ENCODE results near the gene ITGB4. TPM values are rescaled to one million over a fixed set of nuclear protein-coding genes. Genes with fewer than 3 reads are reported as not detected.

The ITGB4 gene
- total RNA-seq, 1 experiment from 2014 or later: 5.3 TPM

DNA sequence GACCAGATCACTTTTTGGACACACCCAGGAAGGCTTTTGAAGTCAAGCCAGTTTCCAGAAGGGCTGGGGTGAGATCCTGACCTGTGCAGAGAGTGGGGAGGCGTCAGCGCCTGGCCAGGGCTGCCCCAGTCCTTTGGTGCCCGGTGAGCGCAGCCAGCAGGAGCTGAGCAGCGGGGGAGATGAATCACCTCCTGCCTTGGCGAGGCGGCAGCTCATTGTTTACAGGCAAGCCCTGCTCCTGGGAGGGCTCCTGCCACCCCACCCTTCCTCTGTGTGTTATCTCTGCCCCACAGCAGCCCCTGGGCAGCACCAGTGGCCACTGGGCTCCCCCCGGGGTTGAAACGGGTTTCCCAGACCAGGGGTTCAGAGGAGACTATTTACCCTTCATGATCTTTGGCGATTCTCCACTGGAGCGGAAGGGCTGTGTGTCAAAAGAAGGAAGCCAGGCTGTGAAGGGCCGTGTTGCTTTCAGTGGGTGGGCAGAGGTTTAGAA lies 14.1 kb upstream of the ITGB4 start:
- H2AK5ac ChIP-seq (ENCODE audit: insufficient read length, low read length): no peak overlapping the region
- H3K79me1 ChIP-seq (ENCODE audit: insufficient read depth, low read depth, low read length, poor library complexity, severe bottlenecking): no peaks in the 10 kb centered on the region
- no peaks in the 10 kb centered on the region for H3K79me2 ChIP-seq (ENCODE audit: insufficient read depth, low read length)
- no peak overlapping the region for H3K27ac ChIP-seq (ENCODE audit: insufficient read length, low read depth, low read length)
- H3T11ph ChIP-seq (ENCODE audit: low read length): no peak overlapping the region
- H4K8ac ChIP-seq (replicated peaks; ENCODE audit: insufficient read length, low read depth, low read length): no peak overlapping the region
- no peaks in the 10 kb centered on the region for H3K4me1 ChIP-seq (ENCODE audit: insufficient read depth, low read length)
- H2BK12ac ChIP-seq (ENCODE audit: insufficient read length, low read depth, low read length): no peak overlapping the region
- Mint-ChIP-seq H3K4me1 (no peaks in the 10 kb centered on the region), H3K27me3 (ENCODE audit: low read depth) (peaks cover 3% of the 10 kb centered on the region), H3K9me3 (no peaks in the 10 kb centered on the region), H3K4me3 (no peak overlapping the region), H3K36me3 (ENCODE audit: insufficient read depth in 1 of 3, low read depth in 3 of 3) (peaks cover 15 to 65% (median 39%) of the 10 kb centered on the region in 3 experiments), H3K27ac (peak overlapping the region in 2 of 3 experiments; percentile 7 to 30; a peak in 2 of 7 replicates)
- no peak overlapping the region for H4K91ac ChIP-seq (ENCODE audit: insufficient read length, low read depth, low read length)
- H2BK15ac ChIP-seq (ENCODE audit: low read depth, low read length): no peak overlapping the region
- no peak overlapping the region for H2BK120ac ChIP-seq (ENCODE audit: low read depth, low read length, poor library complexity, severe bottlenecking)
- DNase-seq: no peak
- no CpG with 5 or more reads among the region's 12 CpGs for WGBS (ENCODE audit: extremely low coverage, insufficient read length, low lambda C conversion rate)
- no peak overlapping the region for H2BK20ac ChIP-seq (ENCODE audit: low read depth, low read length, poor library complexity, severe bottlenecking)
- no peak overlapping the region for H3K23ac ChIP-seq (ENCODE audit: insufficient read length, low read depth, low read length)
- no peaks in the 10 kb centered on the region for H3K23me2 ChIP-seq (ENCODE audit: insufficient read length, low read depth, low read length, poor library complexity, severe bottlenecking)
- no peaks in the 10 kb centered on the region for H3K9me3 ChIP-seq (ENCODE audit: control insufficient read depth, low read depth, low read length)
- no peak overlapping the region for H3K56ac ChIP-seq (ENCODE audit: insufficient read length, low read depth, low read length)
- H3K14ac ChIP-seq (ENCODE audit: insufficient read depth, low read length): no peak overlapping the region
- no peak overlapping the region for H4K5ac ChIP-seq (ENCODE audit: insufficient read length, low read depth, low read length)
- no peak overlapping the region for H2AFZ ChIP-seq (ENCODE audit: low read length)
- H4K20me1 ChIP-seq (ENCODE audit: control insufficient read depth, insufficient read depth, insufficient read length): no peaks in the 10 kb centered on the region
- TF ChIP-seq, protein P1, sequence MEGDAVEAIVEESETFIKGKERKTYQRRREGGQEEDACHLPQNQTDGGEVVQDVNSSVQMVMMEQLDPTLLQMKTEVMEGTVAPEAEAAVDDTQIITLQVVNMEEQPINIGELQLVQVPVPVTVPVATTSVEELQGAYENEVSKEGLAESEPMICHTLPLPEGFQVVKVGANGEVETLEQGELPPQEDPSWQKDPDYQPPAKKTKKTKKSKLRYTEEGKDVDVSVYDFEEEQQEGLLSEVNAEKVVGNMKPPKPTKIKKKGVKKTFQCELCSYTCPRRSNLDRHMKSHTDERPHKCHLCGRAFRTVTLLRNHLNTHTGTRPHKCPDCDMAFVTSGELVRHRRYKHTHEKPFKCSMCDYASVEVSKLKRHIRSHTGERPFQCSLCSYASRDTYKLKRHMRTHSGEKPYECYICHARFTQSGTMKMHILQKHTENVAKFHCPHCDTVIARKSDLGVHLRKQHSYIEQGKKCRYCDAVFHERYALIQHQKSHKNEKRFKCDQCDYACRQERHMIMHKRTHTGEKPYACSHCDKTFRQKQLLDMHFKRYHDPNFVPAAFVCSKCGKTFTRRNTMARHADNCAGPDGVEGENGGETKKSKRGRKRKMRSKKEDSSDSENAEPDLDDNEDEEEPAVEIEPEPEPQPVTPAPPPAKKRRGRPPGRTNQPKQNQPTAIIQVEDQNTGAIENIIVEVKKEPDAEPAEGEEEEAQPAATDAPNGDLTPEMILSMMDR (conservative IDR thresholded peaks at IDR 0.05): no peak
- no peak overlapping the region for H3K18ac ChIP-seq (ENCODE audit: insufficient read length, low read depth, low read length)
- H3K4ac ChIP-seq (ENCODE audit: low read depth, low read length): no peak overlapping the region
- no peak overlapping the region for H3K4me2 ChIP-seq (ENCODE audit: insufficient read depth, insufficient read length, low read length)
- no peak overlapping the region for H2BK5ac ChIP-seq (ENCODE audit: insufficient read length, low read length)
- H3K9ac ChIP-seq (ENCODE audit: extremely low read depth, insufficient read length, low read length): no peak overlapping the region
- no peaks in the 10 kb centered on the region for H3K27me3 ChIP-seq (ENCODE audit: insufficient read depth, low read length)
